KMS-11 (cell line): ENCODE results near the gene STAB1.

Experiments
- H2AFZ ChIP-seq: fragments of 200-600 bp; sonication (generic); 2 replicates; pipeline ENCODE4 v1.6.1; 2016; ENCODE audit warnings: antibody characterized with exemption, mixed run types, low read depth
- H3K27ac ChIP-seq: fragments of 200-600 bp; sonication (generic); 2 replicates; pipeline ENCODE4 v1.6.1; 2016; ENCODE audit warnings: mild to moderate bottlenecking, mixed run types
- H3K27me3 ChIP-seq: fragments of 200-600 bp; sonication (generic); 2 replicates; pipeline ENCODE4 v1.6.1; 2017; ENCODE audit warnings: mild to moderate bottlenecking, low read depth, mixed run types, moderate library complexity; ENCODE audit not compliant: insufficient read depth
- H3K36me3 ChIP-seq: fragments of 200-600 bp; sonication (generic); 2 replicates; pipeline ENCODE4 v1.6.1; 2017; ENCODE audit warnings: mild to moderate bottlenecking, mixed run types; ENCODE audit not compliant: insufficient read depth
- H3K4me1 ChIP-seq: fragments of 200-600 bp; sonication (generic); 2 replicates; pipeline ENCODE4 v1.6.1; 2016; ENCODE audit warnings: mild to moderate bottlenecking, low read depth, mixed run types; ENCODE audit not compliant: poor library complexity, severe bottlenecking
- H3K4me2 ChIP-seq: fragments of 200-600 bp; sonication (generic); 2 replicates; pipeline ENCODE4 v1.7.0; 2016; ENCODE audit warnings: mild to moderate bottlenecking, mixed run types
- H3K4me3 ChIP-seq: fragments of 200-600 bp; sonication (generic); IDR thresholded peaks from 2 replicates; pipeline ENCODE4 v1.6.1; 2017; ENCODE audit warnings: low read depth, low read length, mixed read lengths; ENCODE audit not compliant: insufficient read depth
- H3K79me2 ChIP-seq: fragments of 200-600 bp; sonication (generic); 2 replicates; pipeline ENCODE4 v1.6.1; 2016; ENCODE audit warnings: low read depth, mixed run types; ENCODE audit not compliant: insufficient read depth
- H3K9ac ChIP-seq: fragments of 200-600 bp; sonication (generic); 2 replicates; pipeline ENCODE4 v1.6.1; 2016; ENCODE audit warnings: mild to moderate bottlenecking, mixed run types
- H4K20me1 ChIP-seq: fragments of 200-600 bp; sonication (generic); 2 replicates; pipeline ENCODE4 v1.6.1; 2016; ENCODE audit warnings: mild to moderate bottlenecking, mixed run types; ENCODE audit not compliant: insufficient read depth
- CTCF ChIP-seq: fragments of 200-600 bp; sonication (generic); conservative IDR thresholded peaks from 2 replicates; pipeline ENCODE4 v1.6.1; 2017; ENCODE audit warnings: low read depth, mild to moderate bottlenecking, antibody characterized with exemption, low read length, moderate library complexity, mixed read lengths

STAB1 gene

GRCh38 chr3:52493232-52494017 is 1.7 kb upstream of the STAB1 start:
- no peaks in the 10 kb centered on the region for H3K4me1 ChIP-seq
- no peak overlapping the region for H2AFZ ChIP-seq
- no peaks in the 10 kb centered on the region for H3K36me3 ChIP-seq
- no peaks in the 10 kb centered on the region for H3K27me3 ChIP-seq
- H3K79me2 ChIP-seq, result no peaks in the 10 kb centered on the region
- TF ChIP-seq CTCF, result no peak
- H3K4me3 ChIP-seq, result no peak overlapping the region
- no peak overlapping the region for H3K9ac ChIP-seq
- no peak overlapping the region for H3K4me2 ChIP-seq
- H4K20me1 ChIP-seq, result no peaks in the 10 kb centered on the region
- no peak overlapping the region for H3K27ac ChIP-seq

GRCh38 chr3:52494445-52494844 is 693 bp upstream of the STAB1 start:
- H3K9ac ChIP-seq, result no peak overlapping the region

GRCh38 chr3:52495777-52496602 is 852 bp downstream of the STAB1 start:
- no peaks in the 10 kb centered on the region for H3K27me3 ChIP-seq
- H3K4me3 ChIP-seq, result no peak overlapping the region
- H3K4me1 ChIP-seq, result no peaks in the 10 kb centered on the region
- H3K4me2 ChIP-seq, result no peak overlapping the region
- no peaks in the 10 kb centered on the region for H4K20me1 ChIP-seq
- no peaks in the 10 kb centered on the region for H3K79me2 ChIP-seq
- TF ChIP-seq CTCF, result no peak
- no peak overlapping the region for H2AFZ ChIP-seq
- no peak overlapping the region for H3K27ac ChIP-seq
- no peak overlapping the region for H3K9ac ChIP-seq
- no peaks in the 10 kb centered on the region for H3K36me3 ChIP-seq

More at GRCh38 chr3:52494445-52494844, 693 bp upstream of the STAB1 start:
- Histone ChIP-seq H3K27ac (no peak overlapping the region), H3K27me3 (no peaks in the 10 kb centered on the region), H3K4me1 (no peaks in the 10 kb centered on the region), H3K79me2 (no peaks in the 10 kb centered on the region), H3K4me3 (no peak overlapping the region), H3K4me2 (no peak overlapping the region), H2AFZ (no peak overlapping the region), H4K20me1 (no peaks in the 10 kb centered on the region), H3K36me3 (no peaks in the 10 kb centered on the region)
- no peak for TF ChIP-seq CTCF

GRCh38 chr3:52498137-52499054 is 3.3 kb downstream of the STAB1 start:
- Histone ChIP-seq H3K27ac (no peak overlapping the region), H3K4me1 (no peaks in the 10 kb centered on the region), H2AFZ (no peak overlapping the region), H3K79me2 (no peaks in the 10 kb centered on the region), H3K36me3 (no peaks in the 10 kb centered on the region), H3K4me3 (no peak overlapping the region), H3K9ac (no peak overlapping the region), H4K20me1 (no peaks in the 10 kb centered on the region), H3K4me2 (no peak overlapping the region), H3K27me3 (no peaks in the 10 kb centered on the region)
- TF ChIP-seq CTCF, result no peak
